ENCODE results near the gene DAPP1.
"Not testable (repeated sequence)": the region's sequence is repeated elsewhere in the genome, so short reads cannot be mapped to it uniquely, and the experiment has no call there.

Gene DAPP1

DNA sequence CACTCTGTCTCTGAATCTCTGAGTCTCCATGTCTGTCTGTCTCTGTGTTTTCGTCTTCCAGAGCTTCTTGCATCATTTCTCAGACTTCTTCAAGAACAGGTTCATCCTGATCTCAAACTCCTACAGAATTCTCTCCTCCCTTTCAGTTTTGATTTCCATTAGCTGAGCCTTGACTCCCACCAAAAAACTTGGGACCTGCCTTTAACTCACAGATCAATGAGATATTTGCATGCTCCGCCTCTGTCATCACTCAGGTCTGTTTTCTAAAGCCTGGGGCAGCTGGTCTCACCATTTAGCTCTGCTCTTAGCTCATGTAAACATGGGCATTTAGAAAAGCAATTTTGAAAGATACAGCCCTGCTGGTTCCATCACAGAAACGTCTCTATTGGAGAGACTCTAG lies 8.6 kb downstream of the DAPP1 start:
- no peak for ATAC-seq

- ATAC-seq: no peak
These were observed 9.4 kb downstream of the DAPP1 start for GRCh38 chr4:99826016-99826415.

GRCh38 chr4:99827454-99827853 lies 10.8 kb downstream of the DAPP1 start:
- peak in 1 of 2 donors; percentile 33 for ATAC-seq

DNA sequence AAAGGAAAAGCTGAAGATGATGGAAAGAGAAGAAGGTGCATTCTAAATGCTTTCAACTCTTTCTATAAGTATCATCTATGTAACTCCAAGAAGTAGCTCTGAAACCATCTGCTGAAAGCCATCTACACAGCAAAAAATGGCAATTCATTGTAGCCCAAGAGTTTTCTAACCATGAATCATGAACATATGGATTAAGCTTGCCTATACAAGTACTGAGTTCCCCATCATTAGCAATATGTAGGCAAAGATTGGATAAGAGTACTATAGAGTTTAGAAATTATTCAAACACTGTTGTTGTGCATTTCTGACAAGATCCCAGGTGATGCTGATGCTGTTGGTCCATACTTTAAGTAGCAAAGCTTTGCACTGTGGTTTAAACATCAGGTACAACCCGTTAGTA lies 11.2 kb downstream of the DAPP1 start:
- peak in 1 of 2 donors; percentile 30 for ATAC-seq

DNA sequence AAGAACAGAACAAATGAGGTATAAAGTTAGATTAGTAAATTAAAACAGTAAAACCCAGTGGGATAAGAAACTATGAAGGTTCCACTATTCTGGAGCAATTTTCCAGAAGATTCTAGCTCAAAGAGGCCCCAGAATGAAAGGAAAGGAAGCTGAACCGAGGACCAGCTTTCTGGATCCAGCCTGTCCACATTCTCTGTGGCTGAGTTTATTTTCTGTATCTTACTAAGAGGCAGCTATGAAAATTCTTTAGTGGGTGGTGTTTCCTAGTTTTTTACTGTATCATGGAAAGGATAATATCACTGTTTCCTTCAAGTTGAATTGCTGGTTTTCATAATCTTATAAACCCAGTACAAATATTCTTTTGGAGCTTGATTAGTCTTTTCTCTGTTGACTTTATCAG lies 11.8 kb downstream of the DAPP1 start:
- ATAC-seq: no peak

GRCh38 chr4:99830051-99830450 lies 13.4 kb downstream of the DAPP1 start:
- not testable (repeated sequence) for ATAC-seq

DNA sequence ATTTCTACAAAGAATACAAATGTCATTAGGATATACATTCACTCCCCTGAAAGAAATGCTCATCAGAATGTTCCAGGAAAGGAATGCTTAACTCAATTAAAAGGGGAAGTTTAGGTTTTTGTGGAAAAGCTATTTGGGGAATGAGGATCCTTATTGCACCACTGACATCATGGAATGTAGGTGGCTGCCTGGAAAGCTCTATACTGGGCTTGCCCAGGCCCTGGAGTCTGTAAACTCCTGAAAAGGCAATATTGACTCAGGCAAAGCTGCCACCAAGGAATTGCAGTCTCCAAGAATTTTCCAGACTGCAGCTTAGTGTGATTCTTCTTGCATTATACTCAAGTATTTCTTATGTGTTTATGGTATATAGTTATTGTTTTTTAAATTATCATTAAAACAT lies 15.7 kb downstream of the DAPP1 start:
- ATAC-seq: no peak

DNA sequence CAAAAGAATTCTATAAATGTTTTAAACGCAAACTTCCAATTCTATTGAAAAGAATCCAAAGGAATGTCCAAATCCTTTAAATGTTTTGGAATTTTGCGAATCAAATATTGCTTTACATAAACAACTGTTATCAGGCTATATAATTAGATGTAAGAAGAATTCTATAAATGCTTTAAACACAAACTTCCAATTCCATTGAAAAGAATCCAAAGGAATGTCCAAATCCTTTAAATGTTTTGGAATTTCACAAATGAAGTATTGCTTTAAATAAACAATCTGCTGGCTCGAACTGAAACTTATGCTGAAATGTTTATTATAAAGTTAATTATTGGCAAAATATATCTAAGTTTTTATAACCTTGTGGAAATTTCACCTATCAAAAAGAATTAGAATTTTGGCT lies 16.1 kb downstream of the DAPP1 start:
- no peak for ATAC-seq

DNA sequence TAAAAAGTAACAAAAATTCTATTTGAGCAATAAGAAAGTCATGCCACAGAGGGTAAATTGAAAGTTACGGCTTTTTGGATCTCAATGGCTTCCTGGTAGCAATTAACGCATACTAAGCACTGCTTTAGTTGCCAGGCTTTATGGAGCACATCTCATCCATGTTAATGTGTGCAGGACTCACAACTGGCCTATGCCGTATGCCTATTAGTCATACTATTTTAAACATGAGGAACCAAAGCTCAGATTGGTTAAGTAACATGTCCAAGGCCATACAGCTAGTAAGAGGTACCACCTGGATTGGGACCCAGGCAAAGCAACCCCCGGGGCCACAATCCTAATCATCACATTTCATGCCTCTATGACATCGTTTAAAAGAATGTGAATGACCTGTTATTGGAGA lies 17.1 kb downstream of the DAPP1 start:
- ATAC-seq: no peak

DNA sequence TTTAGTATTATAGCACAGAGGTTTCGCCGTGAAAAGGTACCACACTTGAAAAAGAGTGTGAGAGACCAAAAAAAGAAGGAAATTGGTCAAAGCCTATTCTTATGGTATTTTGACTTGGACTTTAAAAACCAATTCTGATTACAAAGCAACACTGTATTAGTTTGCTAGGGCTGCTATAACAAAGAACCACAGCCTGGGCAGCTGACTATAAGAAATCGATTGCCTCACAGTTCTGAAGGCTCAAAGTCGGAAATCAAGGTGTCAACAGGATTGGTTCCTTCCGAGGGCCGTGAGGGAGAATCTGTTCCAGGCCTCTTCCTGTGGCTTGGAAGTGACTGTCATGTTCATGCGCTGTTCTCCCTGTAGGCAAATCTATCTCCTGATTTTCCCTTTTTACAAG lies 17.9 kb downstream of the DAPP1 start:
- no peak for ATAC-seq

DNA sequence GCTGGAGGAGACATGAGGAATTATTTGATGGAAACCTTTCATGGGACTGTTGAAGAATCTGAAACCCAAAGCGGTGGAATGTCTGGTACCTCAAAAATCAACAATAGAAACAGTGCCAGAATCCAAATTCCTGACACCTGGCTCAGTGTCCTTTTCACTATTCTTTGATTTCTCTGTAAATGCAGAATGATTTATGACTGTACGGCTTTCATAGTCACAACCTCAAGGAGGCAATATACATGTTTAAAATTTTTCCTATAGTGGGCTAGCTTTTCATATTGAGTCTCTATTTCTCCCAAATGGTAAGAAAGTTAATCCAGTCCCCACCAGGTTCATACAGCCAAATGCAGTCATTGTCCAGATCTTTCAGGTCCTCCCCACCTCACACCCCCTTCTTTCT lies 19.3 kb downstream of the DAPP1 start:
- ATAC-seq: no peak

GRCh38 chr4:99838927-99839326 lies 22.3 kb downstream of the DAPP1 start:
- no peak for ATAC-seq

DNA sequence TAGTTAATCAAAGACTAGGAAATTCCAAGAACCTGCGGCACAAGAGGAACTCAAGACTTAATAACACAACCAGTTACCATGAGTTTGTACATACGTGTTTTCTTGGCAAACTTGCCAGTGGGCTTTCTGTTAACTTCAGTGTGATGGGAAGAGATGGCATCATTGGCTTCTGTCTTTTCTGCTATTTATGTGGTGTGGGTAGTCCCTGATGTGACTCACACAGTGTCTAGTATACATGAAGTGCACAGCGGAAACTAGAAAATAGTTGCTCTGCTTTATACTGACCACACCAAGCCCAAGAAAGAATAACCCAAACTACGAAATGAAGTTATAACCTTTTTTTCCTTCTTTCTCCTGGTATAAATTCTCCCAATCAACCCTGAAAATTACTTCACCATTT lies 24.5 kb downstream of the DAPP1 start:
- ATAC-seq: peak; percentile 46 to 55

GRCh38 chr4:99843413-99843812 lies 26.8 kb downstream of the DAPP1 start:
- no peak for ATAC-seq

DNA sequence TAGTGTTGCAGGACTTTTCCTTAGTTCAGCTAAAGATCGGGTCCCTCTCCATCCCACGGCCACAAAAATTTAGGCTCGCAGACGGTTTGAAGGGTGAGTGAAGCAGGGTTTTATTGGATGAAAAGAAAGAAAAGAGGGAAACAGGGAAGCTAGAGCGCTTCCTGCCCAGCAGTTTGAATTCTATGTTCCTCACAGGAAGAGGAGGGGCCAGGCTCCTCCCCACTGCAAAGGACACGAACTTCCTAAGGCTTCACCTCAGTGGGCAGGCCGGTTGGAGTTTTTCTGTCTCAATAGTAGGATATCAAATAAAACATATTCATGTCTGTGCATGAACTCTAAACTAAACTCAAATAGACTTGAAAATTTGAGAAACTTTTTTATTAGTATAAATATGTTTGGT lies 27.4 kb downstream of the DAPP1 start:
- no peak for ATAC-seq

- no peak for ATAC-seq
These were observed 28.6 kb downstream of the DAPP1 start for GRCh38 chr4:99845179-99845578.

- ATAC-seq: peak; percentile 38 to 50
These were observed 29.3 kb downstream of the DAPP1 start for GRCh38 chr4:99845708-99846469.

GRCh38 chr4:99846891-99847290 lies 30.3 kb downstream of the DAPP1 start:
- ATAC-seq: no peak

DNA sequence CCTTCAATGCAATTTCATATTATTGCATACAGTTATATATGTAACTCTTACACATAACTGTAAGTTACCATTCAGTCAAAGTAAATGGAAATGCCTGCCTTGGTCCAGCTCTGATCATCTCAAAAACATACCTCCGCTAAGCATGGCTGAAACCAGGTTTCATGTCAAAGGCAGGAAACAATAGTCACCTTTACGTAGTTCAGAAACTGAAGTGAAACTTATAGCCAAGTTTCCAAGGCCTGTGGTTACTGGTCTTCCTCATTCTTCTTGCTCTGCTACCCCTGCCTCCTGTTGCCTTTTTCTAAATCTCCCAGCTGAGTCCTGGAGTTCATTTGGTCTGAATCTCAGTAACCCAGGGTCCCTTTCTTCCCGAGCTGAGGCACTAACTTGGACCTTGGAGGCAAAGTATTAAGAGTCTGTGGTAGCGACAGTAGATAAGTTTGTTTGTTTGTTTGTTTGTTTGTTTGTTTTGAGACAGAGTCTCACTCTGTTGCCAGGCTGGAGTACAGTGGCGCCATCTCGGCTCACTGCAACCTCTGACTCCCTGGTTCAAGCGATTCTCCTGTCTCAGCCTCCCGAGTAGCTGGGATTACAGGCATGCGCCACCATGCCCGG lies 30.8 kb downstream of the DAPP1 start:
- peak; percentile 17 to 21 for ATAC-seq

DNA sequence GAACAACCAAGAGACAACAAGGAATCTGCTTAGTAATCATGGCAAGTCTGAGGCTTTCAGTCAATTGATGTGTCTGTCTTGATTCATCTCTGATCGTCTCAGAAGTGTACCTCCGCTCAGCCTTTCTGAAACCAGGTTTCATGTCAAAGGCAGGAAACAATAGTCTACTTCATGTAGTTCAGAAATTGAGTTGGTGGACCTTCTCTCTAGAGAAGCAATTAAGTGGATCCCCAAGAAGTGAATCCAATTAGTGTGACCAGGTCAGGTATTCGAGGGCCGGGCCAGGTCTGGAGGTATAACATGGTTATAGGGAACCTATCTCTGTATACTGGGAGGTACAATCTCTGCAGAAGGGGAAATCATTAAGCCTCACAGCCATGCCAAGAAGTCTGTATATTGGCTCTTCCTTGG lies 32.0 kb downstream of the DAPP1 start:
- ATAC-seq: peak; percentile 57 to 62

DNA sequence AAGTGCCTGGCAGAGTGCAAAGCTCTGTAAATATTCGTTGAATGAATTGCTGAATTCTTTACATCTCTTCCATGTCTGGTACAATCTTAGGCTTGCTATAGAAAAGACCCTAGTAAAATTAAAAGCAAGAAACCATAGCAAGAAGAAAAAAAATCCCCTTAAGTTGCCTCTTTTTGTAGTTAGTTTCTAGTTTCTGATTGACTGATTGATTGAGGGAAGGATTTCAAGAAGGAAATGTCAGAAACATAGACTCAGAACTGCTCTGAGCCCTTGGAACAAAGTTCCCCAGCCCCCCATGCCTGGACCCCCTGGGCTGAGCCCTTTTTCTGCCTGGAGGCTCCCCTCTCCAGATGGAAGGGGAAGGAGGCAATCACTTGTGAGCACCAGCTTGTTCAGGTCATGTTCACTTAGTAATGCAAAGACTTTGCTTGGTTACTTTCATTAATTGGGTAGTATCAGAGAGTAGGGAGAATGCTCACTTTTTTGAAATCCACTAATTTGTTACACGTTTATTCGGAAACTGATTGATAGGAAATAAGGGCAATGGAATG lies 35.6 kb downstream of the DAPP1 start:
- ATAC-seq: no peak

- no peak for ATAC-seq
These were observed 36.6 kb downstream of the DAPP1 start for GRCh38 chr4:99853190-99853589.

GRCh38 chr4:99853999-99854398 lies 37.4 kb downstream of the DAPP1 start:
- no peak for ATAC-seq

- ATAC-seq: peak; percentile 15 to 17
These were observed 39.1 kb downstream of the DAPP1 start for GRCh38 chr4:99855678-99856077.
